Measurements from ENCODE around the gene TNFAIP8. TPM values are rescaled to one million over a fixed set of nuclear protein-coding genes. Genes with fewer than 3 reads are reported as not detected.

TNFAIP8 gene
- total and polyA plus RNA-seq, 9 of the 15 experiments (the other 6 are each of a cell fraction or from before 2014, with no cell fraction given), result 29.9 to 52.2 (median 44.8) TPM

- TF ChIP-seq ZNF589 (CRISPR knock-in tag; IDR thresholded peaks at IDR 0.05; ENCODE audit: low read depth) (peak; percentile 76; the same call in 1 of the 2 replicates), POLR2A (conservative IDR thresholded peaks at IDR 0.05) (0 out of 2 replicates have a peak, but pooled peaks have one; percentile 38), NFRKB (IDR thresholded peaks at IDR 0.05; ENCODE audit: low read depth) (peak; percentile 51; the same call in 1 of the 2 replicates), ZNF23 (CRISPR knock-in tag; IDR thresholded peaks at IDR 0.05) (peak; percentile 69; the same call in 1 of the 2 replicates), SIX5 (IDR thresholded peaks at IDR 0.05; ENCODE audit: borderline replicate concordance in 1 of 2, insufficient read depth in 1 of 2, low read depth in 1 of 2, low read length in 2 of 2) (no peak), ZBTB9 (CRISPR knock-in tag; IDR thresholded peaks at IDR 0.05) (peak; percentile 88; the same call in 1 of the 2 replicates), TGIF2 (CRISPR knock-in tag; IDR thresholded peaks at IDR 0.05) (no peak), SMARCC2 (IDR thresholded peaks at IDR 0.05; ENCODE audit: low read depth) (peak; percentile 97), HINFP (tag; conservative IDR thresholded peaks at IDR 0.05; ENCODE audit: low read depth) (no peak), KDM4B (IDR thresholded peaks at IDR 0.05; ENCODE audit: borderline replicate concordance in 2 of 2, low read depth in 1 of 2) (0 out of 4 replicates have a peak, but pooled peaks of 1 of the 2 experiments have one; percentile 62), ETV6 (IDR thresholded peaks at IDR 0.05; ENCODE audit: borderline replicate concordance in 1 of 2, low read depth in 2 of 2, low read length in 1 of 2) (peak in 1 of 2 experiments; percentile 82; a peak in 2 of 4 replicates), ETV6 (CRISPR knock-in tag; IDR thresholded peaks at IDR 0.05; ENCODE audit: borderline replicate concordance) (no peak), PRMT5 (CRISPR knock-in tag; IDR thresholded peaks at IDR 0.05) (no peak), ZNF318 (IDR thresholded peaks at IDR 0.05; ENCODE audit: borderline replicate concordance in 1 of 2, low read depth in 1 of 2) (peak in 1 of 2 experiments; percentile 90; a peak in 2 of 4 replicates), TCF3 (CRISPR knock-in tag; IDR thresholded peaks at IDR 0.05) (peak; percentile 96)
Observed at GRCh38 chr5:119330367-119331183, 25.2 kb upstream of the TNFAIP8 start (continued).
